Fibroblast of lung (primary cell): ENCODE results near the gene SLC15A2. TPM values are rescaled to one million over a fixed set of nuclear protein-coding genes. Genes with fewer than 3 reads are reported as not detected.
"Not testable (repeated sequence)": the region's sequence is repeated elsewhere in the genome, so short reads cannot be mapped to it uniquely, and the experiment has no call there.

Source experiments
- DNase-seq, 2 donors: peaks; one replicate each; pipeline versions ENCODE4 v3.0.0 to v3.0.0-alpha.2; 2010; ENCODE audit warnings: low read depth in 2 of 2
- H2AFZ ChIP-seq: 2 replicates; pipeline ENCODE4 v1.5.1; 2012; ENCODE audit warnings: low read length, control low read depth, inconsistent platforms
- H3K27ac ChIP-seq: 2 replicates; pipeline ENCODE4 v1.5.1; 2011; ENCODE audit warnings: low read length, control low read depth; ENCODE audit not compliant: insufficient read depth
- H3K27me3 ChIP-seq: 2 replicates; pipeline ENCODE4 v1.5.1; 2011; ENCODE audit warnings: mild to moderate bottlenecking, low read length; ENCODE audit not compliant: control insufficient read depth, insufficient read depth
- H3K36me3 ChIP-seq: 2 replicates; pipeline ENCODE4 v1.5.1; 2011; ENCODE audit warnings: low read length; ENCODE audit not compliant: control insufficient read depth, insufficient read depth
- H3K4me1 ChIP-seq: 2 replicates; pipeline ENCODE4 v1.5.1; 2011; ENCODE audit warnings: low read length; ENCODE audit not compliant: control insufficient read depth, insufficient read depth; ENCODE audit errors: extremely low read depth
- H3K4me2 ChIP-seq: 2 replicates; pipeline ENCODE4 v1.5.1; 2011; ENCODE audit warnings: low read length, control low read depth; ENCODE audit not compliant: insufficient read depth; ENCODE audit errors: extremely low read depth
- H3K4me3 ChIP-seq, 4 experiments: fragments of 200-600 bp in 1 of 4; sonication (generic) in 1 of 4; replicated peaks in 1 of 4; 2 replicates each; pipeline ENCODE4 v1.5.1; 2011 to 2016; ENCODE audit warnings: low read length in 4 of 4, low read depth in 3 of 4, mild to moderate bottlenecking in 3 of 4, control low read depth in 2 of 4, inconsistent platforms in 1 of 4, mixed read lengths in 1 of 4; ENCODE audit not compliant: insufficient read depth in 1 of 4; ENCODE audit errors: control extremely low read depth in 1 of 4
- H3K79me2 ChIP-seq: 2 replicates; pipeline ENCODE4 v1.5.1; 2012; ENCODE audit warnings: mild to moderate bottlenecking, low read length, inconsistent platforms; ENCODE audit not compliant: control insufficient read depth, insufficient read depth
- H3K9ac ChIP-seq: 2 replicates; pipeline ENCODE4 v1.5.1; 2011; ENCODE audit warnings: mild to moderate bottlenecking, low read length, control low read depth; ENCODE audit not compliant: insufficient read depth
- H3K9me3 ChIP-seq: 2 replicates; pipeline ENCODE4 v1.5.1; 2012; ENCODE audit warnings: low read depth, low read length; ENCODE audit not compliant: control insufficient read depth, insufficient read depth
- H4K20me1 ChIP-seq: 2 replicates; pipeline ENCODE4 v1.5.1; 2011; ENCODE audit warnings: low read length; ENCODE audit not compliant: control insufficient read depth, insufficient read depth; ENCODE audit errors: extremely low read depth
- CTCF ChIP-seq, 2 donors: IDR thresholded peaks in 1 of 2; conservative IDR thresholded peaks in 1 of 2; 1 replicate in 1 of 2; 2 replicates in 1 of 2; pipeline ENCODE4 v1.5.1; 2011 to 2012; ENCODE audit warnings: low read length in 2 of 2, control low read depth in 1 of 2, inconsistent platforms in 1 of 2, low read depth in 1 of 2, mild to moderate bottlenecking in 1 of 2
- EZH2 ChIP-seq: IDR thresholded peaks from 2 replicates; pipeline ENCODE4 v1.5.1; 2012; ENCODE audit warnings: low read length, control low read depth, mild to moderate bottlenecking; ENCODE audit errors: missing control alignments
- polyA plus RNA-seq, 2 donors: library from polyadenylated mRNA; depleted of rRNA in 1 of 2; stranded (reverse) in 1 of 2; unstranded in 1 of 2; fragments of >200 nt; gene quantifications; 2 replicates each; pipeline ENCODE4 v1.2.1, GENCODE V29; 2011 to 2012; ENCODE audit warnings: missing spikeins in 1 of 2
- total RNA-seq: library from RNA; depleted of rRNA; stranded (reverse); fragments of >200 nt; gene quantifications from 2 replicates; pipeline ENCODE4 v1.2.1, GENCODE V29; 2014

Gene SLC15A2
- total and polyA plus RNA-seq, 2 donors (not counting 1 experiment from before 2014, with no cell fraction given), result 0.31 to 0.33 TPM

GRCh38 chr3:121926380-121926779 lies 32.2 kb downstream of the SLC15A2 start:
- Histone ChIP-seq H3K27ac (no peak overlapping the region), H3K4me1 (no peaks in the 10 kb centered on the region), H3K79me2 (no peaks in the 10 kb centered on the region), H4K20me1 (no peaks in the 10 kb centered on the region), H3K9ac (no peak overlapping the region), H3K9me3 (no peaks in the 10 kb centered on the region), H3K4me2 (no peak overlapping the region), H3K36me3 (no peaks in the 10 kb centered on the region), H2AFZ (no peak overlapping the region), H3K27me3 (no peaks in the 10 kb centered on the region), H3K4me3 (no peak overlapping the region)
- TF ChIP-seq CTCF (conservative IDR thresholded peaks at IDR 0.05 in 1 of 2, IDR thresholded peaks at IDR 0.05 in 1 of 2; ENCODE audit: low read depth in 1 of 2, low read length in 2 of 2), result no peak
- no peak for TF ChIP-seq EZH2
- no peak for DNase-seq

- not testable (repeated sequence) for H3K79me2 ChIP-seq, H4K20me1 ChIP-seq, H2AFZ ChIP-seq, H3K4me3 ChIP-seq, H3K9me3 ChIP-seq, H3K27ac ChIP-seq, H3K4me2 ChIP-seq, DNase-seq, H3K4me1 ChIP-seq, H3K9ac ChIP-seq, H3K36me3 ChIP-seq, H3K27me3 ChIP-seq
Measured at GRCh38 chr3:121938141-121938855, 44.1 kb downstream of the SLC15A2 start.

- Histone ChIP-seq H3K27me3 (no peaks in the 10 kb centered on the region), H2AFZ (no peak overlapping the region), H3K36me3 (no peaks in the 10 kb centered on the region), H3K4me1 (no peaks in the 10 kb centered on the region), H3K27ac (no peak overlapping the region), H3K4me2 (no peak overlapping the region), H3K79me2 (no peaks in the 10 kb centered on the region), H3K9ac (no peak overlapping the region), H3K4me3 (no peak overlapping the region), H3K9me3 (no peaks in the 10 kb centered on the region), H4K20me1 (no peaks in the 10 kb centered on the region)
- TF ChIP-seq CTCF (conservative IDR thresholded peaks at IDR 0.05 in 1 of 2, IDR thresholded peaks at IDR 0.05 in 1 of 2; ENCODE audit: low read depth in 1 of 2, low read length in 2 of 2), result no peak
- TF ChIP-seq EZH2, result no peak
- no peak for DNase-seq
Measured at GRCh38 chr3:121941592-121941991, 47.4 kb downstream of the SLC15A2 start.
